Measurements from ENCODE around the gene SPRED2.

The SPRED2 gene

DNA sequence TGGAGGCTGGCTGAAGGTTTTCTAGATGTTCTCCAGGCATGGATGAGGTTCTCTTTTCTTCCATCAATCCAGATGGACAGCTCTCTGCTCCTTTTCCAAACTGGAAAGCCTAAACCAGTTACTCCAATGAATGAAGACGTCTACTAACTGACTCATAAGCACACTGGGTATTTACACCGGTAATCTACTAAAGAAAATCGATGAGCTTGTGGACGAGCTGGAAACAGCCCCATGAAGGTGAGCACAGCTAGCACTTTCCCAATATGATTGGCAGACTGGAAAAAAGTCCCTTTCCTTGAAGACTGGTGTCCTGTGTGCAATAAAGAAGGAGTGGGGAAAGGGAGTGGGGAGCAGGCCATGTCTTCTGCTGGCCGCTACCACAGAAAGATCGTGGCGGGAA, 120.8 kb downstream of the SPRED2 start:
- CTCF ChIA-PET = interaction anchor here (0.7 kb wide), 1 partner anchor 42 kb away, joined by 3 read pairs; no protein-coding TSS in a partner anchor
- POLR2A ChIA-PET = no interaction called here
- no peak for TF ChIP-seq ZNF384 (IDR thresholded peaks at IDR 0.05)
- no peak for TF ChIP-seq LEF1 (IDR thresholded peaks at IDR 0.05; ENCODE audit: borderline replicate concordance)
- TF ChIP-seq FOXM1 (IDR thresholded peaks at IDR 0.05; ENCODE audit: borderline replicate concordance) = no peak
- no peak for TF ChIP-seq ELF4 (IDR thresholded peaks at IDR 0.05)
- TF ChIP-seq, protein P1, sequence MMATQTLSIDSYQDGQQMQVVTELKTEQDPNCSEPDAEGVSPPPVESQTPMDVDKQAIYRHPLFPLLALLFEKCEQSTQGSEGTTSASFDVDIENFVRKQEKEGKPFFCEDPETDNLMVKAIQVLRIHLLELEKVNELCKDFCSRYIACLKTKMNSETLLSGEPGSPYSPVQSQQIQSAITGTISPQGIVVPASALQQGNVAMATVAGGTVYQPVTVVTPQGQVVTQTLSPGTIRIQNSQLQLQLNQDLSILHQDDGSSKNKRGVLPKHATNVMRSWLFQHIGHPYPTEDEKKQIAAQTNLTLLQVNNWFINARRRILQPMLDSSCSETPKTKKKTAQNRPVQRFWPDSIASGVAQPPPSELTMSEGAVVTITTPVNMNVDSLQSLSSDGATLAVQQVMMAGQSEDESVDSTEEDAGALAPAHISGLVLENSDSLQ (IDR thresholded peaks at IDR 0.05) = no peak
- no peak for TF ChIP-seq BHLHE40 (IDR thresholded peaks at IDR 0.05; ENCODE audit: borderline replicate concordance)
- no peak for TF ChIP-seq CTBP1 (IDR thresholded peaks at IDR 0.05; ENCODE audit: borderline replicate concordance)
- no peak for TF ChIP-seq NFRKB (IDR thresholded peaks at IDR 0.05)
- TF ChIP-seq SUZ12 (IDR thresholded peaks at IDR 0.05) = no peak
- no peak for TF ChIP-seq ARNT (IDR thresholded peaks at IDR 0.05)
- no peak for TF ChIP-seq HDGF (IDR thresholded peaks at IDR 0.05; ENCODE audit: borderline replicate concordance)
- TF ChIP-seq FOXA1 (IDR thresholded peaks at IDR 0.05) = no peak
- TF ChIP-seq SP1 (IDR thresholded peaks at IDR 0.05) = no peak
- no peak for TF ChIP-seq FOXK2 (IDR thresholded peaks at IDR 0.05)
- no peak for TF ChIP-seq L3MBTL2 (conservative IDR thresholded peaks at IDR 0.05)
- no peak for TF ChIP-seq TARDBP (IDR thresholded peaks at IDR 0.05)
- DNase-seq (ENCODE audit: extremely low spot score) = no peak

DNA sequence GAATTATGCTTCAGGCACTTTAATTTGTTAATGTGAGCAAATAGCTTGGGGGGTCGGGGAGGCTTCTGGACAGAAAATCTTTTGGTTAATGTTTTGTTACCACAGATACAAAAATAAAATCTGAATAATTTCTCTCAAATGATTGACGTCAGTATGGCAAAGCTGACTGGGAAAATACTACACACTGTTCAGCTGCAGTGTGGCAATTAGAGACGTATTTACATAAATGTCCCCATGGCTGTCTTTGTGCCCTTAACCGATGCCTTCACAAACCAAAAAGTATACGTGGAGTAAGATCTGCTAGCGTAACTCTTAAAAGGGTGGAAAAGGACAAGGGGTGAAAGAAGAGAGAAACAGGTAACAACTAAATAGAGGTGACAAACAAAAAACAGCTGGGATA, 121.3 kb downstream of the SPRED2 start:
- POLR2A ChIA-PET = no interaction called here
- DNase-seq (ENCODE audit: extremely low spot score) = no peak
- TF ChIP-seq FOXM1 (IDR thresholded peaks at IDR 0.05; ENCODE audit: borderline replicate concordance) = no peak
- no peak for TF ChIP-seq ELF4 (IDR thresholded peaks at IDR 0.05)
- TF ChIP-seq HDGF (IDR thresholded peaks at IDR 0.05; ENCODE audit: borderline replicate concordance) = no peak
- TF ChIP-seq, protein P1 (IDR thresholded peaks at IDR 0.05) = no peak
- TF ChIP-seq ARNT (IDR thresholded peaks at IDR 0.05) = no peak
- TF ChIP-seq LEF1 (IDR thresholded peaks at IDR 0.05; ENCODE audit: borderline replicate concordance) = no peak
- TF ChIP-seq L3MBTL2 (conservative IDR thresholded peaks at IDR 0.05) = no peak
- TF ChIP-seq SP1 (IDR thresholded peaks at IDR 0.05) = no peak
- TF ChIP-seq BHLHE40 (IDR thresholded peaks at IDR 0.05; ENCODE audit: borderline replicate concordance) = no peak
- no peak for TF ChIP-seq SUZ12 (IDR thresholded peaks at IDR 0.05)
- TF ChIP-seq FOXK2 (IDR thresholded peaks at IDR 0.05) = no peak
- TF ChIP-seq TARDBP (IDR thresholded peaks at IDR 0.05) = no peak
- no peak for TF ChIP-seq NFRKB (IDR thresholded peaks at IDR 0.05)
- TF ChIP-seq CTBP1 (IDR thresholded peaks at IDR 0.05; ENCODE audit: borderline replicate concordance) = no peak
- no peak for TF ChIP-seq FOXA1 (IDR thresholded peaks at IDR 0.05)
- no peak for TF ChIP-seq ZNF384 (IDR thresholded peaks at IDR 0.05)

DNA sequence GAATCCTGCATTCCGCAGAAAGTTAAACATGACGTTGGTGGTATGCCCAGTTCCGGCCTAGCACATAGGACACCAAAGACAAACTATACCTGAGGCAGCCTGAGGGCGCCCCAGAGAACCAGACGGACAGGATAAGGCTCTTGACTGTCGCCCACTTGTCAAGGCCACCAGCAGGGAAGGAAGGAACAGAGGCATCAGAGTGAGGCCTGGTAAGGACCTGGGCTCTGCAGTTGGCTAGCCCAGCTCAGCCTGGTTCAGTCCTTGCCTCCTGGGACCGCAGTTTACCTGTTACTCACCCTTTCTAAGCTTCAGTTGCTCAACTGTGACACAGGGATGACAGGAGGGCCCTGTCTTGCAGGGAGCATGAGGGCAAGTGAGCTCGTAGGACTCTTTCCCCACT, 122.7 kb downstream of the SPRED2 start:
- TF ChIP-seq LEF1 (IDR thresholded peaks at IDR 0.05; ENCODE audit: borderline replicate concordance) (no peak), ZNF384 (IDR thresholded peaks at IDR 0.05) (no peak), ELF4 (IDR thresholded peaks at IDR 0.05) (no peak), CTBP1 (IDR thresholded peaks at IDR 0.05; ENCODE audit: borderline replicate concordance) (no peak)
- POLR2A ChIA-PET = no interaction called here
- CTCF ChIA-PET = no interaction called here
- DNase-seq (ENCODE audit: extremely low spot score) = no peak

More for the DNA sequence above, 121.3 kb downstream of the SPRED2 start:
- CTCF ChIA-PET = interaction anchor here (0.7 kb wide), 1 partner anchor 43 kb away, joined by 3 read pairs; no protein-coding TSS in a partner anchor

DNA sequence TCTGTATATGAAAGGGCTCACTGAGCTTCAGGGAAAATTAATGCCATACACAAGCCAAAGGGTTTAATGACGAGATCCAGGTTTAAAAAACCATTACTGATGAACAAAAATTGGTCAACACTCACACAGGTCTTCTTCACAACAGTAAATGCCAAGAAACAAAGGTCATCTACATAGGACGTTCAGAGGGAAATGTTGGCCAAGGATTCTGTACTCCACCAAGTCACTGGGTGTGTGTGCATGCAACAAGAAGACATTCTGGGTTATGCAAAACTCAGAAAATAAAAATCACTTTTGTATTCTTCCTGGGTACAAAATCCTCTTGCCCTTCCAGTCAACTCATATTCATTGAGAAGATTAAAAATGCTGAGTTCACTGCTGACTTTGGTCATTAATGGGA, 126.5 kb downstream of the SPRED2 start:
- ChIA-PET POLR2A (no interaction called here), CTCF (no interaction called here)
- TF ChIP-seq FOXM1 (IDR thresholded peaks at IDR 0.05; ENCODE audit: borderline replicate concordance) = no peak
- TF ChIP-seq ZNF384 (IDR thresholded peaks at IDR 0.05) = no peak
- TF ChIP-seq SP1 (IDR thresholded peaks at IDR 0.05) = no peak
- TF ChIP-seq ELF4 (IDR thresholded peaks at IDR 0.05) = no peak
- no peak for TF ChIP-seq ARNT (IDR thresholded peaks at IDR 0.05)
- no peak for DNase-seq (ENCODE audit: extremely low spot score)

DNA sequence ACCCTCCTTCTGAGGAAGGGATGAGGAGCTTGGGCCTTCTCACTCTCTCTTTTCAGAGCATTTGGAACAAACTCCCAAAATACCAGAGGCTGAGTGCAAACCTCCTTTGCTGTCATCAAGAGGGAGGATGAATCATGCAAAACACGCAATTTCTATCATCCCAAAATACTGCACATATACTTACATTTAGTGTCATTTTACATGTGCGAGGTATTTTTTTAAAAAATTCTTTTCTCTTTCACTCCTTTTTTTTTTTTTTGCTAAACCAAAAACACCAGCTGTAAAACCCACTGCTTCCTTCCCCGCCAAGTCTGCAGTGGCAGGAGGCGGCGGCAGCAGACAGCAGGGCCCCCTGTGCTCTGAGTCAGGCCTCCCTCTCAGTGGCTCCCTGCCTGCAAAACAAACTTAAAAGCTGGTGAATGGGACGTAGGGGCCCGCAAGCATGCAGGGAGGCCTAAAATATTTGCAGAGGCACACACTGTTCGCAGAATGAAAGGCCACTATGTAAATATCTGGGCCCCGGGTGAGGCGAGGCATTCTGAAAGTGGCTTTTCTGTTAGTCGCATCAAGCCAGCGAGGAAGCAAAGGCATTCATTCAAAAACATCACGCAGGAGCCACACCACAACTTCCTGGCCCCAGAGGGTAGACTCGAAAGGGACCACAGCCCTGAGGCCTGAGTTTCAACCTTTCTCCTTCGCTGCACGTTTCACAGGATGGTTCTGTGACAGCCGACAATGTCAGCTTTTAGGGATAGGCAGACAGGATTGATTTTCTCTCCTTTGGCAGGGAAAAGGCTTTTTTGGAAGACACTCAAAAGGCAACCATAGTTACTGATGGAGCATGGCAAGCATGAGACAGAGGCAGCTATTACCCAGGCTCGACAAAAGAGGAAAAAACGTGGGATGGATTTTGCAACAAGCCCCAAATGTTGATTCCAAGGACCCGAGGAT, 131.4 kb downstream of the SPRED2 start:
- TF ChIP-seq, protein P1 (IDR thresholded peaks at IDR 0.05) = no peak
- TF ChIP-seq TARDBP (IDR thresholded peaks at IDR 0.05) = no peak
- TF ChIP-seq ARNT (IDR thresholded peaks at IDR 0.05) = no peak
- TF ChIP-seq FOXA1 (IDR thresholded peaks at IDR 0.05) = no peak
- no peak for TF ChIP-seq FOXM1 (IDR thresholded peaks at IDR 0.05; ENCODE audit: borderline replicate concordance)
- TF ChIP-seq NFRKB (IDR thresholded peaks at IDR 0.05) = no peak
- TF ChIP-seq SP1 (IDR thresholded peaks at IDR 0.05) = no peak
- TF ChIP-seq ZNF384 (IDR thresholded peaks at IDR 0.05) = no peak
- no peak for TF ChIP-seq HDGF (IDR thresholded peaks at IDR 0.05; ENCODE audit: borderline replicate concordance)
- no peak for TF ChIP-seq LEF1 (IDR thresholded peaks at IDR 0.05; ENCODE audit: borderline replicate concordance)
- no peak for TF ChIP-seq ELF4 (IDR thresholded peaks at IDR 0.05)
- no peak for TF ChIP-seq BHLHE40 (IDR thresholded peaks at IDR 0.05; ENCODE audit: borderline replicate concordance)
- TF ChIP-seq FOXK2 (IDR thresholded peaks at IDR 0.05) = no peak
- no peak for TF ChIP-seq SUZ12 (IDR thresholded peaks at IDR 0.05)
- no peak for TF ChIP-seq CTBP1 (IDR thresholded peaks at IDR 0.05; ENCODE audit: borderline replicate concordance)
- ChIA-PET CTCF (interaction anchor here (0.6 kb wide), 1 partner anchor 17 kb away, joined by 3 read pairs; no protein-coding TSS in a partner anchor), POLR2A (no interaction called here)
- no peak for DNase-seq (ENCODE audit: extremely low spot score)
